Ammon's horn (tissue), 1 donor: ENCODE measurements around the gene RAN.
"Not testable (repeated sequence)": the region's sequence is repeated elsewhere in the genome, so short reads cannot be mapped to it uniquely, and the experiment has no call there.

Source experiments
- DNase-seq: peaks from one replicate; pipeline ENCODE4 v3.0.0-alpha.2; 2016; ENCODE audit warnings: low spot score

Gene RAN

GRCh38 chr12:130849561-130850417 lies 22.1 kb upstream of the RAN start:
- no peak for DNase-seq

DNA sequence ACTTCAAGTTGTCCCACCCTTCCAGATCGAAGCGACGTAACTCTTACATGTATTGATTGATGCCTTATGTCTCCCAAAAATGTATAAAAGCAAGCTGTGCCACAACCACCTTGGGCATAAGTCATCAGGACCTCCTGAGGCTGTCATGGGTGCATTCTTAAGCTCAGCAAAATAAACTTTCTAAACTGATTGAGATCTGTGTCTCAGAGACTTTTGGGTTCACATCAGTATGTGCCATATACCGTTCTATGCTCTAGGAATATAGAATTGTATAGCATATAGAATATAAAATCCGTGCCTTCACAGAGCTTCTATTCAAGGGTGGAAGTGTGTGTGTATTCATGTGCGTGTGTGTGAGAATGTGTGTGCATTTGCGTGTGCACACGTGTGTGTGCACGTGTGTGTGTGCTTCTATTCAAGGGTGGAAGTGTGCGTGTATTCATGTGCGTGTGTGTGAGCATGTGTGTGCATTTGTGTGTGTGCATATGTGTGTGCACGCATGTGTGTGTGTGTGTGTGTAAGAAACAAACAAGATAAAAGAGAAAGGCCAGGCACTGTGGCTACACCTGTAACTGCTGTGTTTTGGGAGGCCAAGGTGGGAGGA lies 21.3 kb upstream of the RAN start:
- DNase-seq: no peak

DNA sequence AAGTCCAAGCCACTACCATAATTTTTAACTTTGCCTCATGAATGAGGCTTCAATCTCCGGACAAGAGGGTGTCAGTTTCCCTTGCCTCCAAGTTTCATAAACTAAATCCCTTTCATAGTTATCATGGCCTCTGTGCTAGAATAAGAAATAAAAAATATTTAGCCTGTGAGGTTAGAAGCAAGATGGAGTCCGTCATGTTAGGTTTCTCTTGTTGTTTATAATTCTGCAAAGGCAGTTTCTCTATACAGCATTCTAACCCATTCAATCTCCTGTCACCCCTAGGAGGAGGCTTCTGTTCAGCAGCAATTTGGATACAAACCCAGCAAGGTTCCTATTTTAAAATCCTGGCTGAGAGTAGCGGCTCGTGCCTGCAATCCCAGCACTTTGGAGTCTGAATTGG lies 15.8 kb upstream of the RAN start:
- DNase-seq: no peak

- DNase-seq: no peak
Measured at GRCh38 chr12:130858084-130858483, 13.8 kb upstream of the RAN start.

DNA sequence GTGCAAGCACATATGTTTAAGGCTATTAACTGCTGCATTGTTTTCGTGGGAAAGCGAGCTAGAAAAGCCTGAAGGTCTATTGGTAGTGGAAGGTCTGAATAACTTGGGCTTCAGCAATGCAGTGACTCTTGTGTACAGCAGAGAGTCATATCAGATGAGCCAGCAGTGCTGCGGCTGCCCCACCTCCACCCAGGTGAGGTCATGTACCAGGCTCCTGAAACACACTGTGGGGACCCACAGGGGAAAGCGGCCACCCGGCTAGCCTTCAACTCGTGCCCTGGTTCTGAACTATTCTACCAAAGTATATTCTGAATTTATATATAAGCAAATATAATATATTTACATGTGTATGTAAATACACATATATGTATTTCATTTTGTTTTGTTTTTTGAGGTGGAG lies 12.7 kb upstream of the RAN start:
- DNase-seq: no peak

- DNase-seq: no peak
Measured at GRCh38 chr12:130860311-130860710, 11.6 kb upstream of the RAN start.

DNA sequence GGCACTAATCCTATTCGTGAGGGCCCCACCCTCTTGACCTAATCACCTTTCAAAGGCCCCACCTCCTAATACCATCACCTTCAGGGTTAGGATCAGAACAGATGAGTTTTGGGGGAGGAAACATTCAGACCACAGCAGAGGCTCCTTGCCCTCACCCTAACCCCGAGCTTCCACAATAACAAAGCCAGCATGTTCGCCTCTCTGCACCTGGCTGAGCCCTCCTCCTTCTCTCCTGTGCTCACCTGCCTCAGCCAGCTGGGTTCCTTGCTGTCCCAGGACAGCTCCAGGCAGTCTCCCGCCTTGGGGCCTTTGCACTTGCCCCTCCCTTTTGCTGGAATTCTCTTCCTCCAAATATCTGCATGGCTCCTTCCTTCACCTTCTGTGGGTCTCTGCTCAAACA lies 9.7 kb upstream of the RAN start:
- DNase-seq: no peak

DNA sequence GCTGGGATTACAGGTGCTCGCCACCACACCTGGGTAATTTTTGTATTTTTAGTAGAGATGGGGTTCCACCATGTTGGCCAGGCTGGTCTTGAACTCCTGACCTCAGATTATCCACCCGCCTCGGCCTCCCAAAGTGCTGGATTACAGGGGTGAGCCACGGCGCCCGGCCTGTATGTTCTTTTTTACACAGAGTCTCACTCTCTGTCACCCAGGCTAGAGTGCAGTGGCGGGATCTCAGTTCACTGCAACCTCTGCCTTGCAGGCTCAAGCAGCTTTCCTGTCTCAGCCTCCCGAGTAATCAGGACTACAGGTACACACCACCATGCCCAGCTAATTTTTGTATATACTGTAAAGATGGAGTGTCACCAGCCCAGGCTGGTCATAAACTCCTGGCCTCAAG lies 9.1 kb upstream of the RAN start:
- DNase-seq: not testable (repeated sequence)

GRCh38 chr12:130863298-130863697 lies 8.6 kb upstream of the RAN start:
- no peak for DNase-seq

- DNase-seq: no peak
Measured at GRCh38 chr12:130868412-130868811, 3.5 kb upstream of the RAN start.

DNA sequence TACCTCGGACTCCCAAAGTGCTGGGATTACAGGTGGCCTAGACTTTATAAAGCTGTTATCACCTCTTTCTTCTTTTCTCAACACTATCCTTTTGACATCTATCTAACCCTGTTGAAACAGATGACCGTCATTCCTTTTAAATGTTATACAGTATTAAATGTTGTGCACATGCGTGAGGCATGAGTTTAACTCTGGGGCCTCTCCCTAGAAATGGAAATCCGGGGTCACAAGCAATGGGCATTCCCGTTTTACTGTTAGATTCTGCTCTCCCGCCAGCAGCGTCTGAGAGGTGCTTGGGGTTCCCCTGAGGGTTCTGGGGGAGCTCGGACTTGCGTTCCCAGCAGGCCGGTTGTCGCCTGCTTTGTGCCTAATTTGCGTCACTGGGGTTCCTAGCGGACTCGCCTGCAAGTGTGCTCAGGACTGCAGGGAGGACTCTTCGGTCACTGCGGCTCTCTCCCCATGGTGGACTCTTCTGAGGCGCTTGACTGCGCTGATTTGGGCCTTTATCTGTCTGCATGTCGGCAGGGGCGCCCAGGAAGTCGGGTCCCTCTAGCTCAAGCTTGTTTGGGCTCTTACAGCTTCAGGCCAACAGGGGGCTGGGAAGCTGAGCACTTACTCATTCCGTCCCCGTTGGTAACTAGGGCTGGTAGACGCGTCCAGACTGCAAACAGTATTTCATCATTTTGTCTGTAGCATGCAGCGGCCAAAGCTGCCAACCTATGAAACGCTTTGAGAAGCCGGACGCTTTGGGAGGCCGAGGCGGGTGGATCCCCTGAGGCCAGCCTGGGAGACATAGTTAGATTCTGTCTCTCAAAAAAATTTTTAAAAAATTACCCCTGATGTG lies 1.2 kb upstream of the RAN start:
- peak; percentile 82 for DNase-seq

- DNase-seq: peak; percentile 31
Measured at GRCh38 chr12:130872179-130873096, 572 bp downstream of the RAN start.

GRCh38 chr12:130873106-130873795 lies 1.4 kb downstream of the RAN start:
- DNase-seq: no peak

DNA sequence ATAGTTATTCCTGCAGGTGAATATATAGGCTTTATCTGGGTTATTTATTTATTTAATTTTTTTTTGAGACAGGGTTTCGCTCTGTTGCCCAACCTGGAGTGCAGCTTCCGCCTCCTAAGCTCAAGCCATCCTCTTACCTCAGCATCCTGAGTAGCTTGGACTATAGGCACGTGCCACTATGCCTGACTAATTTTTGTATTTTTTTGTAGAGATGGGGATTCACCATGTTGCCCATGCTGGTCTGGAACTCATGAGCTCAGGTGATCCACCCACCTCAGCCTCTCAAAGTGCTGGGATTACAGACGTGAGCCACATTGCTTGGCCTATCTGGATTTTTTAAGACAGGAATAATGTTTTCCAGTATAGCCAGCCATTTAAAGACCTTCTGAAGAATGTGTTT lies 2.0 kb downstream of the RAN start:
- DNase-seq: no peak

DNA sequence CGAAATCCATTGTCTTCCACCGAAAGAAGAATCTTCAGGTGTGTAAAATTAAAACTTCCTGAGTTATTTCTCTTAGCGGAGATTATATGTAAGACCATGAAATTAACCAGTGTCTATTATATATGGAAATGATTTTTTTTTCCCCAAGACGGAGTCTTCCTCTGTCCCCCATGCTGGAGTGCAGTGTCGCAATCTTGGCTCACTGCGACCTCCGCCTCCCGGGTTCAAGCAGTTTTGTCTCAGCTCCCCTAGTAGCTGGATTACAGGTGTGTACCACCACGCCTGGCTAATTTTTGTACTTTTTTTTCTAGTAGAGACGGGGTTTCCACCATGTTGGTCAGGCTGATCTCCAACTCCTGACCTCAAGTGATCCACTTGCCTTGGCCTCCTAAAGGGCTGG lies 2.8 kb downstream of the RAN start:
- DNase-seq: no peak

- no peak for DNase-seq
Measured at GRCh38 chr12:130875193-130875592, 3.3 kb downstream of the RAN start.

DNA sequence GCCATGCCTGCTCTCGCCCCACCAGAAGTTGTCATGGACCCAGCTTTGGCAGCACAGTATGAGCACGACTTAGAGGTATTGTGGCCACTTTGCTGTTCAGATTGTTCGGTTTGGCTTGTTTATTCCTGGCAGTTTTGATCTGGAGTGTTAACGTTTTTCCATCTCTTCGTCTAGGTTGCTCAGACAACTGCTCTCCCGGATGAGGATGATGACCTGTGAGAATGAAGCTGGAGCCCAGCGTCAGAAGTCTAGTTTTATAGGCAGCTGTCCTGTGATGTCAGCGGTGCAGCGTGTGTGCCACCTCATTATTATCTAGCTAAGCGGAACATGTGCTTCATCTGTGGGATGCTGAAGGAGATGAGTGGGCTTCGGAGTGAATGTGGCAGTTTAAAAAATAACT lies 3.8 kb downstream of the RAN start:
- DNase-seq: not testable (repeated sequence)

- DNase-seq: no peak
Measured at GRCh38 chr12:130876297-130876696, 4.4 kb downstream of the RAN start.

- no peak for DNase-seq
Measured at GRCh38 chr12:130876758-130877157, 4.9 kb downstream of the RAN start.

- DNase-seq: no peak
Measured at GRCh38 chr12:130877333-130877732, 5.5 kb downstream of the RAN start.
